ENCODE results near the gene PCBP1. TPM values are rescaled to one million over a fixed set of nuclear protein-coding genes. Genes with fewer than 3 reads are reported as not detected.

Gene PCBP1
- total RNA-seq, 1 donor from 2014 or later: 73.6 TPM

- no peak overlapping the region for H3K4me3 ChIP-seq (ENCODE audit: low read depth, low read length)
- no peak for TF ChIP-seq CTCF (conservative IDR thresholded peaks at IDR 0.05; ENCODE audit: low read depth, low read length)
- no peak for DNase-seq (ENCODE audit: low read depth)
Measured at GRCh38 chr2:70111752-70112591, 24.7 kb downstream of the PCBP1 start.

- no peak for DNase-seq (ENCODE audit: low read depth)
- no peak for TF ChIP-seq CTCF (conservative IDR thresholded peaks at IDR 0.05; ENCODE audit: low read depth, low read length)
- no peak overlapping the region for H3K4me3 ChIP-seq (ENCODE audit: low read depth, low read length)
Measured at GRCh38 chr2:70113359-70114070, 26.2 kb downstream of the PCBP1 start.

- DNase-seq (ENCODE audit: low read depth): no peak
- H3K4me3 ChIP-seq (ENCODE audit: low read depth, low read length): no peak overlapping the region
- no peak for TF ChIP-seq CTCF (conservative IDR thresholded peaks at IDR 0.05; ENCODE audit: low read depth, low read length)
Measured at GRCh38 chr2:70115646-70116442, 28.6 kb downstream of the PCBP1 start.

- no peak for TF ChIP-seq CTCF (conservative IDR thresholded peaks at IDR 0.05; ENCODE audit: low read depth, low read length)
Measured at GRCh38 chr2:70116936-70117552, 29.8 kb downstream of the PCBP1 start.

GRCh38 chr2:70118798-70119454 is 31.6 kb downstream of the PCBP1 start:
- no peak for DNase-seq (ENCODE audit: low read depth)
- no peak for TF ChIP-seq CTCF (conservative IDR thresholded peaks at IDR 0.05; ENCODE audit: low read depth, low read length)
- no peak overlapping the region for H3K4me3 ChIP-seq (ENCODE audit: low read depth, low read length)

More at GRCh38 chr2:70116936-70117552, 29.8 kb downstream of the PCBP1 start:
- DNase-seq (ENCODE audit: low read depth): no peak
- H3K4me3 ChIP-seq (ENCODE audit: low read depth, low read length): no peak overlapping the region

Data from epithelial cell of proximal tubule (primary cell).